DOHH2 (cell line): ENCODE measurements around the gene FNDC3A.

Experiments
- H3F3A ChIP-seq: fragments of 200-600 bp; sonication (generic), shearing (Covaris generic); 2 replicates; pipeline ENCODE4 v1.6.0; 2016; ENCODE audit warnings: antibody characterized with exemption, mild to moderate bottlenecking; ENCODE audit not compliant: control insufficient read depth, insufficient read depth
- H3K27ac ChIP-seq: fragments of 200-600 bp; sonication (generic); 2 replicates; pipeline ENCODE4 v1.5.1; 2014; ENCODE audit warnings: low read depth, mild to moderate bottlenecking, low read length, moderate library complexity
- H3K27me3 ChIP-seq: fragments of 200-600 bp; sonication (generic); 2 replicates; pipeline ENCODE4 v1.6.1; 2014; ENCODE audit warnings: mild to moderate bottlenecking, low read length, mixed read lengths; ENCODE audit not compliant: control insufficient read depth
- H3K36me3 ChIP-seq: fragments of 200-600 bp; sonication (generic); 2 replicates; pipeline ENCODE4 v1.6.1; 2014; ENCODE audit warnings: mild to moderate bottlenecking, low read length, moderate library complexity, mixed read lengths; ENCODE audit not compliant: control insufficient read depth
- H3K4me1 ChIP-seq: fragments of 200-600 bp; sonication (generic); 2 replicates; pipeline ENCODE4 v1.6.1; 2014; ENCODE audit warnings: mild to moderate bottlenecking, low read length, mixed read lengths; ENCODE audit not compliant: control insufficient read depth
- H3K4me2 ChIP-seq: fragments of 200-600 bp; sonication (generic); 2 replicates; pipeline ENCODE4 v1.6.0; 2014; ENCODE audit warnings: mild to moderate bottlenecking, low read length, moderate library complexity
- H3K4me3 ChIP-seq: fragments of 200-600 bp; sonication (generic); 2 replicates; pipeline ENCODE4 v1.5.1; 2014; ENCODE audit warnings: mild to moderate bottlenecking, low read length, mixed read lengths
- H3K79me2 ChIP-seq: fragments of 200-600 bp; sonication (generic); 2 replicates; pipeline ENCODE4 v1.6.1; 2014; ENCODE audit warnings: mild to moderate bottlenecking, low read length, mixed read lengths; ENCODE audit not compliant: control insufficient read depth
- H3K9me2 ChIP-seq: fragments of 200-600 bp; sonication (generic); replicated peaks from 2 replicates; pipeline ENCODE4 v1.6.1; 2014; ENCODE audit warnings: mild to moderate bottlenecking, low read length, mixed read lengths; ENCODE audit not compliant: control insufficient read depth
- H3K9me3 ChIP-seq: fragments of 200-600 bp; sonication (generic); 2 replicates; pipeline ENCODE4 v1.6.1; 2014; ENCODE audit warnings: antibody characterized with exemption, low read length, mixed read lengths; ENCODE audit not compliant: control insufficient read depth, insufficient read depth
- H4K20me1 ChIP-seq: fragments of 200-600 bp; sonication (generic); 2 replicates; pipeline ENCODE4 v1.6.0; 2014; ENCODE audit warnings: low read depth, mild to moderate bottlenecking, antibody characterized with exemption, low read length, moderate library complexity; ENCODE audit not compliant: control insufficient read depth, insufficient read depth
- EZH2phosphoT487 ChIP-seq: fragments of 200-600 bp; sonication (generic); IDR thresholded peaks from 2 replicates; pipeline ENCODE4 v1.6.1; 2017; ENCODE audit warnings: borderline replicate concordance, mild to moderate bottlenecking, antibody characterized with exemption, low read length, moderate library complexity, mixed read lengths
- TF ChIP-seq, protein P1 (sequence below): fragments of 200-600 bp; sonication (generic); IDR thresholded peaks from one replicate; pipeline ENCODE4 v1.5.1; 2014; ENCODE audit warnings: antibody characterized with exemption, mild to moderate bottlenecking, low read depth, low read length; ENCODE audit not compliant: poor library complexity, severe bottlenecking

FNDC3A gene

DNA sequence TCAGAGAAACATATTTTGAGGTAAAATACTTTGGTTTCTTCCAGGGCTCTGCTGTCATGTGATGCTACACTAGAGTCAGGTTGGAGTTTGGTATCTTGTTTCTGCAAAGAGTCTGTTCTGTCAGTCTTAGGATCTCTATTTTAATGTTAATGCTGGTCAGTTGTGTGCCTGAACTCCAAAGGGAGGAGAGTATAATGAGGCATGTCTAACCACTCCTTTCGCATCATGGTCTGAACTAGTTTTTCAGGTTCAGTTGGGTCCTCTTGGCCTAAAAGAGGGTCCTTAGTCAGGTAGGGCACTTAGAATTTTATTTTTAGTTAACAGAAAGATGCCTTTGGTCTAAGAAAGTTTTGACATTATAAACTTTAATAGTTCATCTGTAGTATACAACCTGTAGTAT, 78.2 kb downstream of the FNDC3A start:
- Histone ChIP-seq H4K20me1 (no peaks in the 10 kb centered on the region), H3K4me1 (no peaks in the 10 kb centered on the region), H3K27ac (no peak overlapping the region), H3K27me3 (no peaks in the 10 kb centered on the region), H3K4me2 (no peak overlapping the region), H3K36me3 (no peaks in the 10 kb centered on the region), H3K9me2 (no peaks in the 10 kb centered on the region), H3K79me2 (no peaks in the 10 kb centered on the region), H3K4me3 (no peak overlapping the region), H3K9me3 (no peaks in the 10 kb centered on the region), H3F3A (no peaks in the 10 kb centered on the region)
- no peak for TF ChIP-seq EZH2phosphoT487
- TF ChIP-seq, protein P1, sequence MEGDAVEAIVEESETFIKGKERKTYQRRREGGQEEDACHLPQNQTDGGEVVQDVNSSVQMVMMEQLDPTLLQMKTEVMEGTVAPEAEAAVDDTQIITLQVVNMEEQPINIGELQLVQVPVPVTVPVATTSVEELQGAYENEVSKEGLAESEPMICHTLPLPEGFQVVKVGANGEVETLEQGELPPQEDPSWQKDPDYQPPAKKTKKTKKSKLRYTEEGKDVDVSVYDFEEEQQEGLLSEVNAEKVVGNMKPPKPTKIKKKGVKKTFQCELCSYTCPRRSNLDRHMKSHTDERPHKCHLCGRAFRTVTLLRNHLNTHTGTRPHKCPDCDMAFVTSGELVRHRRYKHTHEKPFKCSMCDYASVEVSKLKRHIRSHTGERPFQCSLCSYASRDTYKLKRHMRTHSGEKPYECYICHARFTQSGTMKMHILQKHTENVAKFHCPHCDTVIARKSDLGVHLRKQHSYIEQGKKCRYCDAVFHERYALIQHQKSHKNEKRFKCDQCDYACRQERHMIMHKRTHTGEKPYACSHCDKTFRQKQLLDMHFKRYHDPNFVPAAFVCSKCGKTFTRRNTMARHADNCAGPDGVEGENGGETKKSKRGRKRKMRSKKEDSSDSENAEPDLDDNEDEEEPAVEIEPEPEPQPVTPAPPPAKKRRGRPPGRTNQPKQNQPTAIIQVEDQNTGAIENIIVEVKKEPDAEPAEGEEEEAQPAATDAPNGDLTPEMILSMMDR: no peak

DNA sequence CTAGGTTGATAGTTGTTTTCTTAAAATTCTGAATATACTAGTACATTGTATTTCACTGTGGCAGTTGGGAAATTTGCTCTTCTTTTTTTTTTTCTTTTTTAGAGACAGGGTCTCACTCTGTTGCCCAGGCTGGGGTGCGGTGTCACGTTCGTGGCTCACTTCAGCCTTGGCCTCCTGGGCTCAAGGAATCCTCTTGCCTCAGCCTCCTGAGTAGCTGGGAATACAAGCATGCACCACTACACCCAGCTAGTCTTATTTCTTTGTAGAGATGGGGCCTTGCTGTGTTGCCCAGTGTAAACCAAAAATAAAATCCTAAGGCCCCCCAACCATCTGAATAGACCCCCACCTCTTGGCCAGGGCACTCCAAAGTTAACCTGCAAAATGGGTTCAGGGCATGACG, 79.3 kb downstream of the FNDC3A start:
- TF ChIP-seq, protein P1: no peak
- TF ChIP-seq EZH2phosphoT487: no peak
- Histone ChIP-seq H3F3A (no peaks in the 10 kb centered on the region), H4K20me1 (no peaks in the 10 kb centered on the region), H3K27me3 (no peaks in the 10 kb centered on the region), H3K4me2 (no peak overlapping the region), H3K27ac (no peak overlapping the region), H3K36me3 (no peaks in the 10 kb centered on the region), H3K9me2 (no peaks in the 10 kb centered on the region), H3K79me2 (no peaks in the 10 kb centered on the region), H3K4me1 (no peaks in the 10 kb centered on the region), H3K4me3 (no peak overlapping the region), H3K9me3 (no peaks in the 10 kb centered on the region)

DNA sequence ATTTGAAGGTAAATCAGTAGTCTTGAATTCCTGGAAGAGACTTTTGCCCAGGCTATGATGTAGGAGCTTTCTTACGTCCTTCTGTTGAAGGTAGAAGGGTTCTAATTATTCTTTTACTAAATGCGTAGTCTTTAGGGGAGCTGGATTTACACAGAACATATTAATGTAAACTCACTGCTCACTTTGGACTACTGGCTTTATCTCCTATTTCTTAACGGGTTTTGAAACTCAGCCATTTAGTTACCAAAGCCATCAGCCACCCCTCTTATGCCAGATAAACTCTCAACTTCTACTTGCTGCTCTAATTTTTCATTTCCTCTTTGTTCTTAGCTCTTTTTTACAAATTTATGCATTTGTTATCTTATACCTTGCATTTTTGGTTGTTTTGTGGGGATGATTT, 81.5 kb downstream of the FNDC3A start:
- Histone ChIP-seq H4K20me1 (no peaks in the 10 kb centered on the region), H3K9me3 (no peaks in the 10 kb centered on the region), H3K9me2 (no peaks in the 10 kb centered on the region), H3K27ac (no peak overlapping the region), H3K4me3 (no peak overlapping the region), H3F3A (no peaks in the 10 kb centered on the region), H3K79me2 (no peaks in the 10 kb centered on the region), H3K4me2 (no peak overlapping the region), H3K4me1 (no peaks in the 10 kb centered on the region), H3K36me3 (no peaks in the 10 kb centered on the region), H3K27me3 (no peaks in the 10 kb centered on the region)
- TF ChIP-seq EZH2phosphoT487: no peak
- TF ChIP-seq, protein P1: no peak

DNA sequence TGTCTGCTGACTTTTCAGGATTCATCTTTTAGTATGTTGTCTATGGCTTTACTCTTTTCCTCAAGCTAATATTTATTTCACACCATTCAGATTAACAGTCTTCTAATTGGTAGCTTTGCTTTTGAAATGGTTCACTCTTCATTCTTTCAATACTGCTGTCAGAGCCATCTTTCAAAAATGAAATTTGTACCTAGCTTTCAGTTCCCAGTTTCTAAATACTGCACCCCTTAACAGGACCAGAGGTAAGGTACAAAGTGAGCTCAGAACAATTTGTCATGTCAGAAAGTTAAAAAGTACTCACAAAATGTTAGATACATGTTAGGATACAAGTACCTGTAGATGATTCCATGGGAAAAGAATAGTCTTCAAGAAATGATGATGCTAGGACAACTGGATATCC, 83.0 kb downstream of the FNDC3A start:
- Histone ChIP-seq H3K27me3 (no peaks in the 10 kb centered on the region), H3K9me2 (no peaks in the 10 kb centered on the region), H3K9me3 (no peaks in the 10 kb centered on the region), H3K4me1 (no peaks in the 10 kb centered on the region), H3K4me2 (no peak overlapping the region), H3K79me2 (no peaks in the 10 kb centered on the region), H3F3A (no peaks in the 10 kb centered on the region), H3K27ac (no peak overlapping the region), H3K36me3 (no peaks in the 10 kb centered on the region), H3K4me3 (no peak overlapping the region), H4K20me1 (no peaks in the 10 kb centered on the region)
- TF ChIP-seq, protein P1: no peak
